HG02884 (cell line): ENCODE measurements around the gene STEAP4.
"Not testable (repeated sequence)": the region's sequence is repeated elsewhere in the genome, so short reads cannot be mapped to it uniquely, and the experiment has no call there.

ENCODE experiments used
- ATAC-seq: cut with Tn5 transposase; IDR thresholded peaks from one replicate; pipeline ENCODE4 v1.9.1; 2021; ENCODE audit warnings: mild to moderate bottlenecking, moderate library complexity; ENCODE audit not compliant: unreplicated experiment

STEAP4 gene

GRCh38 chr7:88269586-88269985 is 37.1 kb downstream of the STEAP4 start:
- ATAC-seq, result no peak

DNA sequence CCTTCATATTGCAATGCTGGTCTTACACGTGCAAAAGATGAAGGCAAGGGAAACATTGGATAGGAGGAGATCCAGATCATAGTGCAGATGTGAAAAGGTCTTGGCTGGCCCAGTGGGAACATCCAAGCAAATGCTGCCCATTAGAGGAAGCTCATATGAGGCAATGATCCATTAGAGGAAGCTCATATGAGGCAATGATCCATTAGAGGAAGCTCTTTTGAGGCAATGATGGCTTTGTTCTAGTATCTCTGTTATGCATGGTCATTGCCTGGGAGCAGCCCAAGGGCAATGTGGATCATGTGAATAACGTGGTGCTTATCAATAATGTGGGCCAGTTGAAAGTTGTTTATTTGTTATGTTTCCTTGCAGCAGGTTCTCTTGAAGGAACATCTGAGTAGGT is 37.8 kb downstream of the STEAP4 start:
- ATAC-seq, result no peak

GRCh38 chr7:88268051-88268450 is 38.6 kb downstream of the STEAP4 start:
- no peak for ATAC-seq

DNA sequence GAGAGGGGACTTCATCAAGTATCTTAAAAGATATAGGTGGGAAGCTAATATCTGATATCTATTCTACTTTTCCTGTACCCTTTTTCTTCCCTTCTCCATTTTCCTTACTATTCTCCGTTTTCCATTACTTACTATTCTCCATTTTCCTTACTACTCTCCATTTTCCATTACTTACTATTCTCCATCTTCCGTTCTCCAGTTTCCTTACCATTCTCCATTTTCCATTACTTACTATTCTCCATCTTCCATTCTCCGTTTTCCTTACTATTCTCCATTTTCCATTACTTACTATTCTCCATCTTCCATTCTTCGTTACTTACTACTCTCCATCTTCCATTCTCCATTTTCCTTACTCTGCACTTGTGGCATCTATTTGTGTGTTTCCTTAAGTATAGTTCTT is 39.3 kb downstream of the STEAP4 start:
- ATAC-seq, result no peak

DNA sequence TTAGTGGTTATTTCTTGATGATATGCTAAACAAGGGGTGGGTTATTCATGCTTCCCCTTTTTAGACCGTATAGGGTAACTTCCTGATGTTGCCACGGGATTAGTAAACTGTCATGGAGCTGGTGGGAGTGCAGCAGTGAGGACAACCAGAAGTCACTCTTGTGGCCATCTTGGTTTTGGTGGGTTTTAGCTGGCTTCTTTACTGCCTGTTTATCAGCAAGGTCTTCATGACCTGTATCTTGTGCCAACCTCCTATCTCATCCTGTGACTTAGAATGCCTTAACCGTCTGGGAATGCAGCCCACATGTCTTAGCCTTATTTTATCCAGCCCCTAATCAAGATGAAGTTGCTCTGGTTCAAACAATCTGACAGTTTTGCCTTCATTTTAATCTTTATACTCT is 41.7 kb downstream of the STEAP4 start:
- not testable (repeated sequence) for ATAC-seq

GRCh38 chr7:88262562-88262961 is 44.1 kb downstream of the STEAP4 start:
- ATAC-seq, result no peak

GRCh38 chr7:88260719-88261118 is 46.0 kb downstream of the STEAP4 start:
- ATAC-seq, result no peak

- ATAC-seq, result no peak
Observed at GRCh38 chr7:88259656-88260380, 46.9 kb downstream of the STEAP4 start.

- ATAC-seq, result not testable (repeated sequence)
Observed at GRCh38 chr7:88258296-88258695, 48.4 kb downstream of the STEAP4 start.

- ATAC-seq, result no peak
Observed at GRCh38 chr7:88256906-88257305, 49.8 kb downstream of the STEAP4 start.

GRCh38 chr7:88254721-88255424 is 51.8 kb downstream of the STEAP4 start:
- no peak for ATAC-seq

DNA sequence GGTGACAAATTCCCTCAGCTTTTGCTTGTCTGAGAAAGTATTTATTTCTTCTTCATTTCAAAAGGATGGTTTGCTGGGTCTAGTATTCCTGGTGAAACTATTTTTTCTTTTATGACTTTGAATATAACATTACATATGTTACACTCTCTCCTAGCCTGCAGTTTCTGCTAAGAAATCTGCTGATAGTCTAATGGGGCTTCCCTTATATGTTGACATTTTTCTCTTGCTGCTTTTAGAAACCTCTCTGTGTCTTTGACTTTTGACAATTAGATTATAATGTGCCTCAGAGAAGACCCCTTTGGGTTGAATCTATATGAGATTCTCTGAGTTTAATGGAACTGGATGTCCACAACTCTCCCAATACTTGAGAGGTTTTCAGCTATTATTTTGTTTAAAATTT is 53.1 kb downstream of the STEAP4 start:
- no peak for ATAC-seq

DNA sequence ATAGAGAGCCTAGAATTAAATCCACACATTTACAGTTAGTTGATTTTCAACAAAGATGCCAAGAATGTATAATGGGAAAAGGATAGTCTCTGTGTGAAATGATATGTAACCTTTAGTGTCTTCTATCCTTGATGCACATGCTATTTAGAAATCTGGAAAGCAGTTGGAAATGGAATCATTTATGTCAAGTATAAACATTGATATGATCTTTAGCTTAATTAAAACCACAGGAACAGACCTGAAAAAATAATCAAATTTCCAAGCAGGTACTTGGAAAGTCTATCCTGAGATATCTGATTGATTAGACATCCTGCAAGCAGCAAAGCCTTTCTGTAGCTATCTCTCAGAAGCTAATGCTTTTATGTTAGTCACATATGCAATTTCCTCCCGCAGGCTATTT is 62.4 kb downstream of the STEAP4 start:
- no peak for ATAC-seq

DNA sequence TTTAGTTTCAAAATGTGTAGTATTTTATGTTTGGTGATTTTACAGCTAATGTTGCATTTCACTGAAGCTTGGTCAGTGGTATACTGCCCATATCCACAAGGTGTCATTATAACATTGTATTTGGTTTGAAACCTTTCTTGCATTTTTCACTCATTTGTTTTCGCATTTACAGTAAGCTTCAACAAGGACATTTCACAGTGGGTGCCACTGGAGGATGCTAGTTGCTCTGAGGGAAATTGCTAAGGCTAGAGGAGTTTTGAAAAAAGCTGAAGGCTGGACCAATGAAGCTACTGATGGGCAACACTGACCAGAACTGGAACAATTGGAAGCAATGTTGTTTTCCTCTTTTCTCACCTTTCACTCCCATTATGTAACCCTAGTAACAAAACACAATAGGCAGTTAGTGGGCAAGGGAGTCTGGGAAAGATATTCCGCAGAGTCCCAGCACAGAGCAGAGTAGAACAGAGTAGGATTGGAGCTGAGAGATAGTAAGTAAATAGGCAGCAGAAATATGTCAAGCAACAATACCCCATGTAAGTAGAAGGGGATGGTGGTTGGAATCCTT is 63.3 kb downstream of the STEAP4 start:
- ATAC-seq, result no peak

GRCh38 chr7:88239852-88240251 is 66.8 kb downstream of the STEAP4 start:
- no peak for ATAC-seq

- no peak for ATAC-seq
Observed at GRCh38 chr7:88233828-88234227, 72.9 kb downstream of the STEAP4 start.

GRCh38 chr7:88230646-88231045 is 76.0 kb downstream of the STEAP4 start:
- ATAC-seq, result no peak

DNA sequence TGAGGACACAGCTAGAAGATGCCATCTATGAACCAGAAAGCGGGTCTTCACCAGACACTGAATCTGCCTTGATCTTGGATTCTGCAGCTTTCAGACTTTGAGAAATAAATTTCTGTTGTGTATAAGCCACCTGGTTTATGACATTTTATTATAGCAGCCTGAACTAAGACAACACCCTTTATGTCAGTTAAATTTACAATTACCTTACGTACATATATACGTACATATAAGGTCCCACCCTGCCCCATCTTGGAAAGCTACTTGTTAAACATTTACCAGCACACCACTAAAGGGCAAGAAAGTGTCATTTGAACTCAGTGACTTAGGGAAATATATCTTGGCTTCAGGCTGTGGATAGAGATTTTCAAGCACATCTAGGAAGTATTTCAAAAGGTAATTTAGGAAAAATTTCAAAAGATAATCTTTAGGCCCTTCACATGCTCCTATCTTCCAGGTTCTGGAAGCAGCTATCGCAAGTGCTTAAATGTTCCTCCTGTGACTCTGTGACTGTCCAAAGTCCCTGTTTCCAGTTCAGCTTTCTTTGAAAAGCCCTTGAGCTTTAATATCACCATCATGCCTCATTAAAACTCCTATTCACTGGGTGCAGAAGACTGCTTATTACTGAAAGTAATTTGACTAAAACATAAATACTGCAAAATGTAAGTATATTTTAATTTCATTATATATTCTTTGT is 77.2 kb downstream of the STEAP4 start:
- no peak for ATAC-seq

DNA sequence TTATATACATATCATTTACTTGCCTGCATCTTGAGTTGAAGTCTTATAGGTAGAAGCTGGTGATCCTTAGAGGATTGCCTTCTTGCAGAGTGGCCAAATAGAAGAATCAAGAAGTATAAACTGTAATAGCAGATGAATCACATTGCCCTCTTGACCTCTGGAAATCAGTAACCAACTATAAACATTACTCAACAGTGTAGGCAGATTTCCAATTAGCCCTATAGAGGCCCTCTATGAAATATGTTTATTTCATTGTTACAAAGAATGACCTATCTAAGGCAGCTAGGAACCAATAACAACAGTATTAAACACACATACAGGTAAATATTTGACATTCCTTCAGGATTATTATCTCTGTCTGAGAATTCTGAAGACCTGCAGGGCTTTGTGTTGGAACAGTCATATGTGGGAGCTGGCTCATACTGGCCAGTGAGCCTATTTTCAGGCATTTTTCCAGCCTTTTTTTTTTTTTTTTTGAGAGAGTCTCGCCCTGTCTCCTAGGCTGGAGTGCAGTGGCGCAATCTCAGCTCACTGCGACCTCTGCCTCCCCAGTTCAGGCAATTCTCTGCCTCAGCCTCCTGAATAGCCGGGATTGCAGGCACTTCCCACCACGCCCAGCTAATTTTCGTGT is 79.7 kb downstream of the STEAP4 start:
- no peak for ATAC-seq

GRCh38 chr7:88226201-88226600 is 80.5 kb downstream of the STEAP4 start:
- no peak for ATAC-seq

- ATAC-seq, result no peak
Observed at GRCh38 chr7:88224601-88225275, 82.0 kb downstream of the STEAP4 start.
